GM23338 (cell line): ENCODE results near the gene CORO1C. TPM values are rescaled to one million over a fixed set of nuclear protein-coding genes. Genes with fewer than 3 reads are reported as not detected.

Experiments used
- CREB1 ChIP-seq: fragments of 250-450 bp; sonication (Bioruptor Pico); IDR thresholded peaks from 2 replicates; pipeline ENCODE4 v1.5.0; 2020; ENCODE audit warnings: low read depth, mild to moderate bottlenecking, moderate library complexity
- JUNB ChIP-seq: IDR thresholded peaks from one replicate; pipeline ENCODE4 v1.6.1; 2016; ENCODE audit warnings: antibody characterized with exemption; ENCODE audit not compliant: unreplicated experiment
- REST ChIP-seq: IDR thresholded peaks from one replicate; pipeline ENCODE4 v1.6.1; 2018; ENCODE audit warnings: antibody characterized with exemption; ENCODE audit not compliant: unreplicated experiment
- ZNF462 ChIP-seq: fragments of 250-450 bp; sonication (Bioruptor Pico); IDR thresholded peaks from 2 replicates; pipeline ENCODE4 v1.5.0; 2020; ENCODE audit warnings: mild to moderate bottlenecking, moderate library complexity
- polyA plus RNA-seq: library from polyadenylated mRNA; unstranded; fragments of >200 nt; fragmentation: Nextera tagmentation; extraction: Ambion mirVana; gene quantifications from 2 replicates; pipeline ENCODE4 v1.2.1, GENCODE V29; 2016
- total RNA-seq: library from RNA; depleted of rRNA; stranded (reverse); fragments of >200 nt; shearing (Covaris generic); gene quantifications from 2 replicates; pipeline ENCODE4 v1.2.3, GENCODE V29; 2014

The CORO1C gene
- total and polyA plus RNA-seq, 2 experiments from 2014 or later, result 59.2 to 89.5 TPM

GRCh38 chr12:108773798-108774788 is 42.8 kb upstream of the CORO1C start (continued):
- TF ChIP-seq ZNF462 (no peak), REST (no peak), JUNB (no peak), CREB1 (CRISPR knock-in tag) (no peak)
